DOHH2 (cell line): ENCODE data around the gene FNDC11.

ENCODE experiments used
- CTCF ChIP-seq: fragments of 200-600 bp; sonication (generic); IDR thresholded peaks from one replicate; pipeline ENCODE4 v1.5.1; 2014; ENCODE audit warnings: antibody characterized with exemption, mild to moderate bottlenecking, low read depth, low read length; ENCODE audit not compliant: poor library complexity, severe bottlenecking
- EZH2phosphoT487 ChIP-seq: fragments of 200-600 bp; sonication (generic); IDR thresholded peaks from 2 replicates; pipeline ENCODE4 v1.6.1; 2017; ENCODE audit warnings: borderline replicate concordance, mild to moderate bottlenecking, antibody characterized with exemption, low read length, moderate library complexity, mixed read lengths

- TF ChIP-seq CTCF (no peak), EZH2phosphoT487 (no peak)
Observed at GRCh38 chr20:63573647-63574131, 19.7 kb downstream of the FNDC11 start.
